IMR-90 (cell line): ENCODE data around the gene ZNF341. TPM values are rescaled to one million over a fixed set of nuclear protein-coding genes. Genes with fewer than 3 reads are reported as not detected.
A peak's percentile ranks its signal among the peaks of the same experiment; 100 is the strongest.

ENCODE experiments used
- ATAC-seq: fragments of 200-7000 bp; cut with Tn5 transposase; 2 replicates; pipeline ENCODE4 v1.9.1; 2020; ENCODE audit warnings: low read depth, mild to moderate bottlenecking, moderate library complexity
- BruUV-seq: library from RNA; stranded (reverse); fragments of 400-500 nt; replicated peaks from 2 replicates; lab custom pipeline; 2021; lab: Mats Ljungman, UMichigan
- CTCF ChIA-PET: fragments of 300-600 bp; formaldehyde crosslinking; extraction: SDS; loops from one replicate; lab custom pipeline; 2021; ENCODE audit warnings: antibody characterized with exemption; lab: Yijun Ruan, JAX
- POLR2A ChIA-PET: fragments of 300-600 bp; sonication (Branson Sonifier 250); formaldehyde crosslinking; loops from one replicate; lab custom pipeline; 2022; ENCODE audit warnings: antibody characterized with exemption; ENCODE audit not compliant: unreplicated experiment; lab: Charles Lee
- DNase-seq: peaks from one replicate; pipeline ENCODE4 v3.0.0; 2013
- H2AFZ ChIP-seq: replicated peaks from 2 replicates; pipeline ENCODE3; 2013; ENCODE audit warnings: low read length, mild to moderate bottlenecking; ENCODE audit not compliant: poor library complexity
- H2AK5ac ChIP-seq: 2 replicates; pipeline ENCODE4 v1.6.1; 2013; ENCODE audit warnings: low read depth, low read length, inconsistent platforms
- H2AK9ac ChIP-seq: replicated peaks from 2 replicates; pipeline ENCODE3; 2013; ENCODE audit warnings: mild to moderate bottlenecking, low read depth, low read length, moderate library complexity; ENCODE audit not compliant: poor library complexity
- H2BK120ac ChIP-seq: 2 replicates; pipeline ENCODE4 v1.6.1; 2013; ENCODE audit warnings: low read depth, low read length, inconsistent platforms
- H2BK15ac ChIP-seq: 3 replicates; pipeline ENCODE4 v1.6.1; 2013; ENCODE audit warnings: low read depth, low read length, inconsistent platforms
- H2BK20ac ChIP-seq: 2 replicates; pipeline ENCODE4 v1.6.1; 2013; ENCODE audit warnings: low read depth, mild to moderate bottlenecking, inconsistent platforms, low read length, moderate library complexity
- H2BK5ac ChIP-seq: 2 replicates; pipeline ENCODE4 v1.6.1; 2013; ENCODE audit warnings: mild to moderate bottlenecking, low read depth, low read length, inconsistent platforms; ENCODE audit not compliant: poor library complexity, severe bottlenecking
- H3K14ac ChIP-seq: replicated peaks from 2 replicates; pipeline ENCODE4 v1.6.1; 2013; ENCODE audit warnings: low read depth, low read length, inconsistent platforms
- H3K18ac ChIP-seq: 2 replicates; pipeline ENCODE4 v1.6.1; 2013; ENCODE audit warnings: low read depth, low read length, control low read depth
- H3K23ac ChIP-seq: 2 replicates; pipeline ENCODE4 v1.6.1; 2013; ENCODE audit warnings: low read depth, low read length, inconsistent platforms
- H3K27ac ChIP-seq: 2 replicates; pipeline ENCODE4 v1.5.1; 2013; ENCODE audit warnings: mild to moderate bottlenecking, control low read depth, low read length; ENCODE audit not compliant: insufficient read depth
- H3K27me3 ChIP-seq: 2 replicates; pipeline ENCODE4 v1.6.1; 2013; ENCODE audit warnings: low read length; ENCODE audit not compliant: control insufficient read depth, insufficient read depth
- H3K36me3 ChIP-seq: 2 replicates; pipeline ENCODE4 v1.6.1; 2013; ENCODE audit warnings: low read length, mixed read lengths; ENCODE audit not compliant: control insufficient read depth, insufficient read depth
- H3K4ac ChIP-seq: 2 replicates; pipeline ENCODE4 v1.6.1; 2013; ENCODE audit warnings: low read depth, low read length, inconsistent platforms
- H3K4me1 ChIP-seq: 2 replicates; pipeline ENCODE4 v1.6.1; 2013; ENCODE audit warnings: low read length, mixed read lengths; ENCODE audit not compliant: control insufficient read depth, insufficient read depth
- H3K4me2 ChIP-seq: 2 replicates; pipeline ENCODE4 v1.6.1; 2013; ENCODE audit warnings: low read depth, mild to moderate bottlenecking, control low read depth, low read length, moderate library complexity
- H3K4me3 ChIP-seq: 2 replicates; pipeline ENCODE4 v1.5.1; 2013; ENCODE audit warnings: low read depth, mild to moderate bottlenecking, control low read depth, low read length, moderate library complexity; ENCODE audit not compliant: insufficient read depth
- H3K56ac ChIP-seq: 2 replicates; pipeline ENCODE4 v1.6.1; 2013; ENCODE audit warnings: low read length, inconsistent platforms; ENCODE audit not compliant: insufficient read depth; ENCODE audit errors: extremely low read depth
- H3K79me1 ChIP-seq, 2 experiments: 2 replicates each; pipeline ENCODE4 v1.6.1; 2013; ENCODE audit warnings: low read length in 2 of 2, inconsistent platforms in 1 of 2, low read depth in 1 of 2
- H3K9ac ChIP-seq: 2 replicates; pipeline ENCODE4 v1.6.1; 2013; ENCODE audit warnings: low read depth, low read length, control low read depth
- H3K9me1 ChIP-seq: 2 replicates; pipeline ENCODE4 v1.6.1; 2013; ENCODE audit warnings: low read length, inconsistent platforms; ENCODE audit not compliant: insufficient read depth
- H3K9me3 ChIP-seq: 2 replicates; pipeline ENCODE4 v1.6.1; 2013; ENCODE audit warnings: low read length; ENCODE audit not compliant: control insufficient read depth, insufficient read depth
- H4K20me1 ChIP-seq: 2 replicates; pipeline ENCODE4 v1.6.1; 2013; ENCODE audit warnings: low read length, inconsistent platforms; ENCODE audit not compliant: insufficient read depth
- H4K5ac ChIP-seq: 2 replicates; pipeline ENCODE4 v1.6.1; 2013; ENCODE audit warnings: mild to moderate bottlenecking, low read depth, low read length, control low read depth
- H4K8ac ChIP-seq, 2 experiments: 2 replicates each; pipeline ENCODE4 v1.6.1; 2013; ENCODE audit warnings: low read depth in 2 of 2, low read length in 2 of 2, control low read depth in 1 of 2, inconsistent platforms in 1 of 2
- H4K91ac ChIP-seq: 2 replicates; pipeline ENCODE4 v1.6.1; 2013; ENCODE audit warnings: low read depth, low read length, inconsistent platforms; ENCODE audit not compliant: insufficient read depth
- CEBPB ChIP-seq: IDR thresholded peaks from 2 replicates; pipeline ENCODE4 v1.6.1; 2012; ENCODE audit warnings: low read depth, low read length, improper control_type of control experiment
- FOS ChIP-seq: fragments of 150-350 bp; IDR thresholded peaks from 2 replicates; pipeline ENCODE4 v1.6.1; 2016; ENCODE audit warnings: low read depth, low read length
- MAZ ChIP-seq: IDR thresholded peaks from 2 replicates; pipeline ENCODE4 v1.6.1; 2012; ENCODE audit warnings: low read depth, mild to moderate bottlenecking, low read length, improper control_type of control experiment, moderate library complexity, borderline replicate concordance
- RFX5 ChIP-seq: IDR thresholded peaks from 2 replicates; pipeline ENCODE4 v1.8.0; 2012; ENCODE audit warnings: low read depth, mild to moderate bottlenecking, low read length, moderate library complexity
- USF2 ChIP-seq: fragments of 150-350 bp; IDR thresholded peaks from 2 replicates; pipeline ENCODE4 v1.6.1; 2017; ENCODE audit warnings: mild to moderate bottlenecking, antibody characterized with exemption, low read length, low read depth
- WGBS, 2 experiments: methylation state at CpG; one replicate each; pipeline versions ENCODE4 v1.1.5 to v1.1.7; 2013; ENCODE audit warnings: missing lambda C conversion rate in 2 of 2; ENCODE audit not compliant: insufficient read length in 1 of 2; ENCODE audit errors: extremely low coverage in 2 of 2; 5-methylcytosine and 5-hydroxymethylcytosine counted together
- dilution Hi-C: fragments of 300-500 bp; cut with HindIII; formaldehyde crosslinking; loops from one replicate; pipeline ENCODE4 v1.14.3; 2018; ENCODE audit warnings: low sequenced_read_pairs; ENCODE audit not compliant: unreplicated experiment
- in situ Hi-C: fragments of 300-500 bp; cut with MboI; formaldehyde crosslinking; loops from 3 replicates; pipeline ENCODE4 v1.14.3; 2019; ENCODE audit warnings: low sequenced_read_pairs, inconsistent platforms, mixed read lengths
- intact Hi-C: fragments of 100-400 bp; cut with micrococcal nuclease; formaldehyde crosslinking; loops from 2 replicates; pipeline ENCODE4 v1.10.0; 2022
- polyA plus RNA-seq, 3 experiments: library from polyadenylated mRNA; depleted of rRNA; stranded (reverse); fragments of >200 nt; gene quantifications; 2 replicates each; pipeline ENCODE4 v1.2.3, GENCODE V29; 2012; ENCODE audit warnings: low replicate concordance in 1 of 3
- total RNA-seq: library from RNA; depleted of rRNA; stranded (reverse); fragments of >200 nt; gene quantifications from 2 replicates; pipeline ENCODE4 v1.2.3, GENCODE V29; 2012

ZNF341 gene
- total and polyA plus RNA-seq, 2 of the 4 experiments (the other 2 are of a cell fraction): 1.1 to 3.4 TPM

- H3K56ac ChIP-seq: no peak overlapping the region
- H3K4me1 ChIP-seq: peaks cover 9% of the 10 kb centered on the region
- no peak overlapping the region for H4K8ac ChIP-seq
- peaks cover 0 to 6% of the 10 kb centered on the region in 2 experiments; a peak in 2 of 4 replicates for H3K79me1 ChIP-seq
- no peaks in the 10 kb centered on the region for H3K9me3 ChIP-seq
- H2AK9ac ChIP-seq: no peak overlapping the region
- no peak overlapping the region for H2BK5ac ChIP-seq
- no peak overlapping the region for H2AFZ ChIP-seq
- ChIA-PET POLR2A (no interaction called here), CTCF (no interaction called here)
- ATAC-seq (no peak), DNase-seq (peak; percentile 66)
- in situ Hi-C loops: no loop called here
- no peak overlapping the region for H4K5ac ChIP-seq
- H2BK120ac ChIP-seq: no peak overlapping the region
- H2BK20ac ChIP-seq: no peak overlapping the region
- H3K14ac ChIP-seq: no peak overlapping the region
- no peak overlapping the region for H3K23ac ChIP-seq
- no peaks in the 10 kb centered on the region for H3K36me3 ChIP-seq
- no peak overlapping the region for H2AK5ac ChIP-seq
- dilution Hi-C loops: no loop called here
- TF ChIP-seq MAZ (peak; percentile 77; the same call in 1 of the 2 replicates), CEBPB (peak; percentile 72), RFX5 (no peak), FOS (peak; percentile 54; the same call in 1 of the 2 replicates), USF2 (no peak)
- intact Hi-C loops: no loop called here
- no peak overlapping the region; the same call in 1 of the 2 replicates for H3K4me2 ChIP-seq
- 0 out of 2 replicates have a peak, but pooled peaks cover 7% of the 10 kb centered on the region for H3K9me1 ChIP-seq
- no TSS peak for BruUV-seq
- H4K91ac ChIP-seq: no peak overlapping the region
- H3K9ac ChIP-seq: no peak overlapping the region
- no peak overlapping the region for H3K27ac ChIP-seq
- no peak overlapping the region for H3K4ac ChIP-seq
- no peak overlapping the region for H3K4me3 ChIP-seq
- H3K27me3 ChIP-seq: no peaks in the 10 kb centered on the region
- H2BK15ac ChIP-seq: no peak overlapping the region
- H4K20me1 ChIP-seq: no peaks in the 10 kb centered on the region
- no CpG with 5 or more reads among the region's 4 CpGs for WGBS, 2 experiments
- H3K18ac ChIP-seq: no peak overlapping the region
Observed at GRCh38 chr20:33689973-33690372, 41.8 kb upstream of the ZNF341 start.
